ENCODE measurements around the gene AUP1. TPM values are rescaled to one million over a fixed set of nuclear protein-coding genes. Genes with fewer than 3 reads are reported as not detected.

The AUP1 gene
- total and polyA plus RNA-seq, 9 of the 15 experiments (the other 6 are each of a cell fraction or from before 2014, with no cell fraction given): 70.7 to 245 (median 165) TPM

DNA sequence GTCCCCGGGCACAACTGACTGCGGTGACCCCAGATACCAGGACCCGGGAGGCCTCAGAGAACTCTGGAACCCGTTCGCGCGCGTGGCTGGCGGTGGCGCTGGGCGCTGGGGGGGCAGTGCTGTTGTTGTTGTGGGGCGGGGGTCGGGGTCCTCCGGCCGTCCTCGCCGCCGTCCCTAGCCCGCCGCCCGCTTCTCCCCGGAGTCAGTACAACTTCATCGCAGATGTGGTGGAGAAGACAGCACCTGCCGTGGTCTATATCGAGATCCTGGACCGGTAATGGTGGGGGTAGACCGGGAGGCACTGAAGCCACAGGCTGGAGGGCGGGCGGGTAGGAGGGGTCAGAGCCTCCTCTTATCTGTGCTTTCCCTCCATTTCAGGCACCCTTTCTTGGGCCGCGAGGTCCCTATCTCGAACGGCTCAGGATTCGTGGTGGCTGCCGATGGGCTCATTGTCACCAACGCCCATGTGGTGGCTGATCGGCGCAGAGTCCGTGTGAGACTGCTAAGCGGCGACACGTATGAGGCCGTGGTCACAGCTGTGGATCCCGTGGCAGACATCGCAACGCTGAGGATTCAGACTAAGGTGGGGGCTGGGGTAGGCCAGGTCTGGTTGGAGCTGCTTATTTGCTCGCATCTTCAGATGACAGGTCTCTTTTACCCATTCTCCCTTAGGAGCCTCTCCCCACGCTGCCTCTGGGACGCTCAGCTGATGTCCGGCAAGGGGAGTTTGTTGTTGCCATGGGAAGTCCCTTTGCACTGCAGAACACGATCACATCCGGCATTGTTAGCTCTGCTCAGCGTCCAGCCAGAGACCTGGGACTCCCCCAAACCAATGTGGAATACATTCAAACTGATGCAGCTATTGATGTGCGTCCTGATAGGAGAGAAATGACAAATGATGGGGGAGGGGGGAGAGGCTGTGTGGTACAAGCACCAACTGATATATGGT, 1.0 kb upstream of the AUP1 start (continued):
- TF ChIP-seq CBX5 (IDR thresholded peaks at IDR 0.05; ENCODE audit: borderline replicate concordance, low read depth) (no peak), TAF1 (IDR thresholded peaks at IDR 0.05; ENCODE audit: control insufficient read depth, extremely low read depth, insufficient read depth, low read length, severe bottlenecking) (peak; percentile 70), NEUROD1 (IDR thresholded peaks at IDR 0.05; ENCODE audit: borderline replicate concordance, low read depth, low read length, partially characterized antibody) (peak; percentile 47), UBTF (IDR thresholded peaks at IDR 0.05; ENCODE audit: borderline replicate concordance in 1 of 2, low read depth in 2 of 2, low read length in 2 of 2) (peak in 1 of 2 experiments; percentile 88; a peak in 2 of 4 replicates), NR2C2 (CRISPR knock-in tag; IDR thresholded peaks at IDR 0.05) (peak; percentile 61), NR2C2 (tag; IDR thresholded peaks at IDR 0.05) (no peak; the same call in 1 of the 2 replicates), POLR2AphosphoS5 (IDR thresholded peaks at IDR 0.05; ENCODE audit: control insufficient read depth, insufficient read depth, low read depth, low read length) (peak; percentile 87; the same call in 1 of the 2 replicates), GATA2 (CRISPR knock-in tag; IDR thresholded peaks at IDR 0.05) (peak; percentile 90), ZNF318 (IDR thresholded peaks at IDR 0.05; ENCODE audit: borderline replicate concordance in 1 of 2, low read depth in 1 of 2) (no peak), HES1 (IDR thresholded peaks at IDR 0.05; ENCODE audit: low read depth) (no peak), ELF1 (tag; IDR thresholded peaks at IDR 0.05) (0 out of 2 replicates have a peak, but pooled peaks have one; percentile 21)
- TF ChIP-seq, protein P1, sequence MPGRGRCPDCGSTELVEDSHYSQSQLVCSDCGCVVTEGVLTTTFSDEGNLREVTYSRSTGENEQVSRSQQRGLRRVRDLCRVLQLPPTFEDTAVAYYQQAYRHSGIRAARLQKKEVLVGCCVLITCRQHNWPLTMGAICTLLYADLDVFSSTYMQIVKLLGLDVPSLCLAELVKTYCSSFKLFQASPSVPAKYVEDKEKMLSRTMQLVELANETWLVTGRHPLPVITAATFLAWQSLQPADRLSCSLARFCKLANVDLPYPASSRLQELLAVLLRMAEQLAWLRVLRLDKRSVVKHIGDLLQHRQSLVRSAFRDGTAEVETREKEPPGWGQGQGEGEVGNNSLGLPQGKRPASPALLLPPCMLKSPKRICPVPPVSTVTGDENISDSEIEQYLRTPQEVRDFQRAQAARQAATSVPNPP (IDR thresholded peaks at IDR 0.05; ENCODE audit: borderline replicate concordance, insufficient read depth, insufficient read length): no peak

All from K562 (cell line).